Measurements from ENCODE around the gene PHLDA3.
A peak's percentile ranks its signal among the peaks of the same experiment; 100 is the strongest.
"Not testable (repeated sequence)": the region's sequence is repeated elsewhere in the genome, so short reads cannot be mapped to it uniquely, and the experiment has no call there.

The PHLDA3 gene

DNA sequence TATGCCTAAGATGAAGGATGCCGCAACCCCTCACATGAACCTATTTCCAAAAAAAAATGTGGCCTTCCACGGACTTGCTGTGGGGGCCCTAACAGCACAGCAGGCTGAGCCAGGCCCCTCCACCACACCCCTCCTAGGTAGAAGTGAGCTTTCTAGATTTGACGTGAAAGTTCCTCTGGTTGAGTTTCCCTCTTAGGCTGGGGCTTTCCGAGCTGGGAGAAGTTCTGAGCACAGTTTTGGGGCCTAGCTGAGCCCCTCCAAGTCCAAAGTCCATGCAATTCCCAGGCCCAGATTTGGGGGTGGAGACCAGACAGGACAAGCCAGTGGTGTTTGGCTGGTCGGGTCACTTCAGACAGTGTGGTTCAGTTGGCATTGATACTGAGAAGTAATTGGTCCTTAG lies 13.8 kb upstream of the PHLDA3 start:
- Mint-ChIP-seq H3K4me1 (ENCODE audit: low read depth) (peaks cover 10% of the 10 kb centered on the region), H3K4me3 (no peak overlapping the region), H3K27ac (no peak overlapping the region), H3K36me3 (no peaks in the 10 kb centered on the region), H3K9me3 (ENCODE audit: low read depth) (no peaks in the 10 kb centered on the region), H3K27me3 (peaks cover 9% of the 10 kb centered on the region)

- Mint-ChIP-seq H3K27me3 (peaks cover 9% of the 10 kb centered on the region), H3K4me1 (ENCODE audit: low read depth) (peaks cover 10% of the 10 kb centered on the region), H3K36me3 (no peaks in the 10 kb centered on the region), H3K27ac (no peak overlapping the region), H3K9me3 (ENCODE audit: low read depth) (no peaks in the 10 kb centered on the region), H3K4me3 (peak overlapping the region; percentile 79)
Measured at GRCh38 chr1:201481761-201482493, 12.9 kb upstream of the PHLDA3 start.

DNA sequence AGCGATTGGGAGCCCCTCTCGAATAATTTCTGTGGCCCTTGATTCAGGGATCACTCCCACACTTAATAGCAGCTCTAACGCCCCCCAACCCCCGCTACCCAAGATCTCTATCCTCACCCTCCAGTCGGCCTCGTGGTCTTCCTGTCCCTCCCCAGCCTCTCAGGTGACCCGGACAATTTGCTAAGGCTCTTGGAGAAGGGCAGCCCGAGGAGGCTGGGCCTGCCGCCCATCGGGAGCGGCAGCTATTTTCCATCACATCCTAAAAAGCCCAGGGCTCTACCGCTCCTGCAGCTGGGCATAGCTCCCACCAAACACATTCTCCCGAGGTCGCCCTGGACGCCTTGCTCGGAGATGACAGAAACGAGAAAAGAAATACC lies 12.0 kb upstream of the PHLDA3 start:
- Mint-ChIP-seq H3K27ac (no peak overlapping the region), H3K9me3 (ENCODE audit: low read depth) (no peaks in the 10 kb centered on the region), H3K36me3 (no peaks in the 10 kb centered on the region), H3K27me3 (peaks cover 10% of the 10 kb centered on the region), H3K4me1 (ENCODE audit: low read depth) (peaks cover 10% of the 10 kb centered on the region), H3K4me3 (peak overlapping the region; percentile 79)

DNA sequence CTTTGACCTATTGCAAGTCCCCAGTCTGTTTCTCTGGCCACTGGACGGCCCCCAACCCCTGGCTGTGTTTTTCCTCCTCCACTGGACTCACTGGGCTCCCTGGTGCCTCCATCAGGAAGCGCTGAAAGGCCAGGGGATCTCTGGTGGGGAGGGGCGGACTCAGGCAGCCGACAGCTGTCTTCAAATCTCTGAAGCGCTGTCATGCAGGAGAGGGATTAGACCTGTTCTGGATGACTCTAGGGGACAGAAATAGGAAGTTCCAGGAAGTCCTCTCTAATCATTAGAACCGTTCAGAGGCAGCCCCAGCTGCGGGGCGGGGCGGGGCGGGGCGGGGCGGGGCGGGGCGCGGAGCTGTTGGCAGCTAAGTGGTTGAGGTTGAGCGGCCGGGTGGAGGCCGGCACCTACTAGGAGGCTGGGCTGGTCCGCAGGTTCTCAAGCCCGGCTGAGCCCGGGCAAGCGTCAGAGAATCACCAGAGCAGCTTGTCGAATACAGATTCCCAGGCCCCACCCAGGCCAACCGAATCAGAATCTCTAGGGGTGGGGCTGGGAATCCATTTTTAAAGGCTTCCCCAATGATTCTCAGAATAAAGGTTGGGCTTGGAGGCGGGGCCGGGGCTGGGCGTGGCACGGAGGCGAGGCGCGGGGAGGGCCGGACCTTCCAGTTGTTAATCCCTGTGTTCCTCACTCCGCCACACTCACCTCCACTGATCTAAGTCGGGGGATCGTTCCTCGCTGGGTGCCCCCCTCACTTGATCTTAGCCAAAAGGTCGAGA lies 11.4 kb upstream of the PHLDA3 start:
- Mint-ChIP-seq H3K36me3 (no peaks in the 10 kb centered on the region), H3K27ac (no peak overlapping the region), H3K4me1 (ENCODE audit: low read depth) (peaks cover 10% of the 10 kb centered on the region), H3K4me3 (peak overlapping the region; percentile 79), H3K9me3 (ENCODE audit: low read depth) (no peaks in the 10 kb centered on the region), H3K27me3 (peaks cover 10% of the 10 kb centered on the region)

DNA sequence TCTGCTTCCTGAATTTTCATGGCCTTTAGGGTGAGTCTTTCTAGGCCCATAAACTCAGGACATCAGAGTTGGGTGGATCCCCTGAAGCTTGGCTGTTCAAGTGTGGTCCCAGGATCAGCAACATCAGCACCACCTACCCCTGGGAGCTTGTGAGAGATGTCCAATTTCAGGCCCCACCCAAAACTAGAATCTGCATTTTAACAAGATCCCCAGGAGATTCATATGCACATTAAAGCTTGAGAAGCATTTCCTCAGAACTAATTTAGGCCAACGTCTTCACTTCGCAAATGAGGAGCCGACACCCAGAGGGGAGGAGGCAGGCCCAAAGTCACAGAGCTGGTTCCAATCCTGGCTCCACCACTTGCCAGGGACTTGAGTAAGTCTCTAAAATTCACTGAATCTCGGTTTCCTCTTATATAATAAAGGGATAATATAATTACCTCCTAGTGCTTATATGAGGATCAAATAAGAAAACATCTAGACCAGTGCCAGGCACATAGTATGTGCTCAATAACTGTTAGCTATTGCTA lies 10.3 kb upstream of the PHLDA3 start:
- Mint-ChIP-seq H3K4me3 (peak overlapping the region; percentile 79), H3K4me1 (ENCODE audit: low read depth) (peaks cover 10% of the 10 kb centered on the region), H3K36me3 (no peaks in the 10 kb centered on the region), H3K27ac (no peak overlapping the region), H3K9me3 (ENCODE audit: low read depth) (no peaks in the 10 kb centered on the region), H3K27me3 (peaks cover 14% of the 10 kb centered on the region)

DNA sequence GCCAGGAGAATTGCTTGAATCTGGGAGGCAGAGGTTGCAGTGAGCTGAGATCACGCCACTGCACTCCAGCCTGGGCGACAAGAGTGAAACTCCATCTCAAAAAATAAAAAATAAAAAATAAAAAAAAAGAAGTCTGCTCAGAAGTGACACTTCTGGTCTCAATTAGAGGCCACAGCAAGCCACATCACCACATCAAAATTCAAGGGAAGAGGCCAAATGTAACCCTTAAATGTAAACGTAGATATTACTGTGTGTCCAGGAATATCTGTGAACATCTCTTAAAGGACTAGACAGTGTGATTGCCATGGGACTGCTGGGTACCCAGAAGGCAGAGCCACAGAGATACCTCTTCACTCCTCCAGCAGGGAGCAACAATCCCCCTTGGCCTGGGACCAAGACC lies 9.7 kb upstream of the PHLDA3 start:
- H3K9me3 Mint-ChIP-seq (ENCODE audit: low read depth); H3K36me3 Mint-ChIP-seq; H3K27ac Mint-ChIP-seq; H3K4me3 Mint-ChIP-seq: not testable (repeated sequence)
- Mint-ChIP-seq H3K4me1 (ENCODE audit: low read depth) (peaks cover 10% of the 10 kb centered on the region), H3K27me3 (peaks cover 15% of the 10 kb centered on the region)

- peaks cover 8% of the 10 kb centered on the region for H3K4me1 Mint-ChIP-seq (ENCODE audit: low read depth)
- H3K9me3 Mint-ChIP-seq (ENCODE audit: low read depth): no peaks in the 10 kb centered on the region
- no peak overlapping the region for H3K4me3 Mint-ChIP-seq
- H3K27ac Mint-ChIP-seq: no peak overlapping the region
- H3K36me3 Mint-ChIP-seq: no peaks in the 10 kb centered on the region
- H3K27me3 Mint-ChIP-seq: peaks cover 23% of the 10 kb centered on the region
Measured at GRCh38 chr1:201476670-201477344, 7.8 kb upstream of the PHLDA3 start.

- peaks cover 27% of the 10 kb centered on the region for H3K27me3 Mint-ChIP-seq
- H3K27ac Mint-ChIP-seq: no peak overlapping the region
- no peaks in the 10 kb centered on the region for H3K36me3 Mint-ChIP-seq
- H3K4me3 Mint-ChIP-seq: no peak overlapping the region
- peaks cover 3% of the 10 kb centered on the region for H3K4me1 Mint-ChIP-seq (ENCODE audit: low read depth)
- H3K9me3 Mint-ChIP-seq (ENCODE audit: low read depth): no peaks in the 10 kb centered on the region
Measured at GRCh38 chr1:201475915-201476669, 7.1 kb upstream of the PHLDA3 start.

GRCh38 chr1:201475130-201475529 lies 6.1 kb upstream of the PHLDA3 start:
- Mint-ChIP-seq H3K27ac (no peak overlapping the region), H3K27me3 (peaks cover 31% of the 10 kb centered on the region), H3K9me3 (ENCODE audit: low read depth) (no peaks in the 10 kb centered on the region), H3K4me1 (ENCODE audit: low read depth) (no peaks in the 10 kb centered on the region), H3K36me3 (no peaks in the 10 kb centered on the region), H3K4me3 (no peak overlapping the region)

- H3K4me1 Mint-ChIP-seq (ENCODE audit: low read depth): peaks cover 4% of the 10 kb centered on the region
Measured at GRCh38 chr1:201473296-201473695, 4.3 kb upstream of the PHLDA3 start.

GRCh38 chr1:201472321-201472720 lies 3.3 kb upstream of the PHLDA3 start:
- H3K27ac Mint-ChIP-seq; H3K9me3 Mint-ChIP-seq (ENCODE audit: low read depth); H3K4me1 Mint-ChIP-seq (ENCODE audit: low read depth); H3K4me3 Mint-ChIP-seq; H3K36me3 Mint-ChIP-seq: not testable (repeated sequence)
- peaks cover 32% of the 10 kb centered on the region for H3K27me3 Mint-ChIP-seq

More at GRCh38 chr1:201473296-201473695, 4.3 kb upstream of the PHLDA3 start:
- Mint-ChIP-seq H3K36me3 (no peaks in the 10 kb centered on the region), H3K9me3 (ENCODE audit: low read depth) (no peaks in the 10 kb centered on the region), H3K27me3 (peaks cover 29% of the 10 kb centered on the region), H3K27ac (no peak overlapping the region), H3K4me3 (no peak overlapping the region)

GRCh38 chr1:201471772-201472171 lies 2.8 kb upstream of the PHLDA3 start:
- H3K9me3 Mint-ChIP-seq (ENCODE audit: low read depth): no peaks in the 10 kb centered on the region
- H3K4me1 Mint-ChIP-seq (ENCODE audit: low read depth): peaks cover 4% of the 10 kb centered on the region
- H3K27me3 Mint-ChIP-seq: peaks cover 32% of the 10 kb centered on the region

GRCh38 chr1:201470581-201470980 lies 1.6 kb upstream of the PHLDA3 start:
- Mint-ChIP-seq H3K4me1 (ENCODE audit: low read depth) (peaks cover 4% of the 10 kb centered on the region), H3K36me3 (no peaks in the 10 kb centered on the region), H3K9me3 (ENCODE audit: low read depth) (no peaks in the 10 kb centered on the region), H3K27ac (no peak overlapping the region), H3K27me3 (peaks cover 31% of the 10 kb centered on the region), H3K4me3 (no peak overlapping the region)

More at GRCh38 chr1:201471772-201472171, 2.8 kb upstream of the PHLDA3 start:
- Mint-ChIP-seq H3K4me3 (no peak overlapping the region), H3K36me3 (no peaks in the 10 kb centered on the region), H3K27ac (no peak overlapping the region)

DNA sequence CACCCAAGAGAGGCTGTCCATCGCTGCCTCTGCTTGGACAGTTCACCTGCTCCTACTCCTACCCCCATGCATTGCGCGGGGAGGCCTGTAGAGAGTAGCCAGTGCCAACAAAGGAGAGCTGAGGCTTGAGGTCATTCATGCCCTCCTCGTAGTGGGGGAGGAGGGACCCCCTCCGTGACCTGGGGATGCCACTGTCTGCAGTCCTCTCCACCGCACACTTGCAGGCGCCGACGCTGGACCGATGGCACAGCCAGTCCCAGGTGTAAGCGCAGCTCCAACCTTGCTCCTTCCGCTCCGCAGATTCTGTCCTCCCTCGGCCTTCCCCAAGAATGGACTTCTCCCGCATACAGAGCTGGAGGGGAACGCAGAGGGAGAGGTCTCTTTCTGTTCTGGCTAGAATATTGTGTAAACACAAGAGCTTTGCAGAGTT lies 672 bp upstream of the PHLDA3 start:
- H3K9me3 Mint-ChIP-seq (ENCODE audit: low read depth): no peaks in the 10 kb centered on the region
- H3K27me3 Mint-ChIP-seq: peaks cover 28% of the 10 kb centered on the region
- H3K4me1 Mint-ChIP-seq (ENCODE audit: low read depth): peaks cover 4% of the 10 kb centered on the region
- peak overlapping the region; percentile 63 for H3K4me3 Mint-ChIP-seq
- H3K36me3 Mint-ChIP-seq: no peaks in the 10 kb centered on the region
- H3K27ac Mint-ChIP-seq: no peak overlapping the region

Data from activated naive CD8-positive, alpha-beta T cell (primary cell).